GM12878 (cell line): Measurements from ENCODE around the gene DCLRE1C. TPM values are rescaled to one million over a fixed set of nuclear protein-coding genes. Genes with fewer than 3 reads are reported as not detected.

ENCODE experiments used
- ATF7 ChIP-seq: fragments of 450-650 bp; IDR thresholded peaks from 2 replicates; pipeline ENCODE4 v1.6.1; 2016; ENCODE audit warnings: low read depth, mild to moderate bottlenecking
- BCL11A ChIP-seq: IDR thresholded peaks from 2 replicates; pipeline ENCODE4 v1.6.1; 2011; ENCODE audit warnings: low read depth, low read length
- CBFB ChIP-seq: IDR thresholded peaks from 2 replicates; pipeline ENCODE4 v1.6.1; 2016; ENCODE audit warnings: antibody characterized with exemption, low read depth
- CBX5 ChIP-seq: sonication (generic); IDR thresholded peaks from 2 replicates; pipeline ENCODE4 v1.6.1; 2016; ENCODE audit warnings: low read depth, moderate library complexity, mild to moderate bottlenecking, inconsistent platforms
- CHD1 ChIP-seq: IDR thresholded peaks from 2 replicates; pipeline ENCODE4 v1.6.1; 2012; ENCODE audit warnings: low read depth, low read length, improper control_type of control experiment
- CHD2 ChIP-seq: IDR thresholded peaks from 2 replicates; pipeline ENCODE4 v1.6.1; 2011; ENCODE audit warnings: low read depth, low read length, improper control_type of control experiment, borderline replicate concordance
- EGR1 ChIP-seq, 2 experiments: IDR thresholded peaks; 1 replicate in 1 of 2; 2 replicates in 1 of 2; pipeline ENCODE4 v1.6.1; 2011 to 2012; ENCODE audit warnings: low read depth in 2 of 2, low read length in 2 of 2, borderline replicate concordance in 1 of 2, mild to moderate bottlenecking in 1 of 2, moderate library complexity in 1 of 2
- ETV6 ChIP-seq, 2 experiments: fragments of 450-650 bp in 1 of 2; IDR thresholded peaks in 1 of 2; conservative IDR thresholded peaks in 1 of 2; 2 replicates each; pipeline ENCODE4 v1.6.1; 2014; ENCODE audit warnings: antibody characterized with exemption in 1 of 2, borderline replicate concordance in 1 of 2, low read depth in 1 of 2, mild to moderate bottlenecking in 1 of 2, moderate library complexity in 1 of 2
- IKZF1 ChIP-seq: fragments of 450-650 bp; conservative IDR thresholded peaks from 2 replicates; pipeline ENCODE4 v1.6.1; 2017; ENCODE audit warnings: antibody characterized with exemption, mild to moderate bottlenecking
- IRF3 ChIP-seq: fragments of 450-650 bp; IDR thresholded peaks from 2 replicates; pipeline ENCODE4 v1.6.1; 2014; ENCODE audit warnings: mild to moderate bottlenecking
- JUND ChIP-seq: IDR thresholded peaks from 2 replicates; pipeline ENCODE4 v1.6.1; 2012; ENCODE audit warnings: low read depth, mild to moderate bottlenecking, low read length, improper control_type of control experiment, moderate library complexity
- KAT2A ChIP-seq: conservative IDR thresholded peaks from 2 replicates; pipeline ENCODE4 v1.6.1; 2011; ENCODE audit warnings: low read depth, low read length; ENCODE audit not compliant: control insufficient read depth
- LARP7 ChIP-seq: fragments of 450-650 bp; IDR thresholded peaks from 2 replicates; pipeline ENCODE4 v1.6.1; 2017; ENCODE audit warnings: mild to moderate bottlenecking
- MEF2B ChIP-seq: fragments of 450-650 bp; IDR thresholded peaks from 2 replicates; pipeline ENCODE4 v1.6.1; 2018; ENCODE audit warnings: mild to moderate bottlenecking, moderate library complexity; ENCODE audit not compliant: partially characterized antibody, poor library complexity, severe bottlenecking
- NFIC ChIP-seq: IDR thresholded peaks from 2 replicates; pipeline ENCODE4 v1.6.1; 2012; ENCODE audit warnings: low read depth, mild to moderate bottlenecking, inconsistent platforms, low read length, moderate library complexity
- NFXL1 ChIP-seq: fragments of 450-650 bp; IDR thresholded peaks from 2 replicates; pipeline ENCODE4 v1.6.1; 2017; ENCODE audit warnings: antibody characterized with exemption, mild to moderate bottlenecking, borderline replicate concordance
- NR2C1 ChIP-seq: fragments of 450-650 bp; IDR thresholded peaks from 2 replicates; pipeline ENCODE4 v1.6.1; 2017; ENCODE audit warnings: antibody characterized with exemption, mild to moderate bottlenecking, moderate library complexity
- PAX5 ChIP-seq: IDR thresholded peaks from 2 replicates; pipeline ENCODE4 v1.6.1; 2011; ENCODE audit warnings: low read depth, low read length, borderline replicate concordance
- PKNOX1 ChIP-seq: fragments of 450-650 bp; IDR thresholded peaks from 2 replicates; pipeline ENCODE4 v1.6.1; 2016; ENCODE audit warnings: mild to moderate bottlenecking
- PML ChIP-seq: IDR thresholded peaks from 2 replicates; pipeline ENCODE4 v1.6.1; 2012; ENCODE audit warnings: low read length, inconsistent platforms
- POLR2A ChIP-seq: IDR thresholded peaks from 2 replicates; pipeline ENCODE4 v1.6.1; 2011; ENCODE audit warnings: low read depth, mild to moderate bottlenecking, low read length
- POLR2AphosphoS2 ChIP-seq: IDR thresholded peaks from 2 replicates; pipeline ENCODE4 v1.6.1; 2011; ENCODE audit warnings: low read depth, mild to moderate bottlenecking, low read length, improper control_type of control experiment, moderate library complexity
- SIN3A ChIP-seq: IDR thresholded peaks from 2 replicates; pipeline ENCODE4 v1.6.1; 2012; ENCODE audit warnings: low read depth, low read length, improper control_type of control experiment
- SPI1 ChIP-seq: IDR thresholded peaks from 2 replicates; pipeline ENCODE4 v1.6.1; 2011; ENCODE audit warnings: low read depth, mild to moderate bottlenecking, low read length, moderate library complexity, borderline replicate concordance; ENCODE audit not compliant: insufficient read depth
- SUPT20H ChIP-seq: IDR thresholded peaks from 2 replicates; pipeline ENCODE4 v1.6.1; 2011; ENCODE audit warnings: low read depth, mild to moderate bottlenecking, low read length, moderate library complexity, borderline replicate concordance; ENCODE audit not compliant: control insufficient read depth
- TARDBP ChIP-seq: IDR thresholded peaks from 2 replicates; pipeline ENCODE4 v1.6.1; 2016; ENCODE audit warnings: borderline replicate concordance
- TCF12 ChIP-seq: IDR thresholded peaks from 2 replicates; pipeline ENCODE4 v1.6.1; 2011; ENCODE audit warnings: low read depth, mild to moderate bottlenecking, low read length
- ZBED1 ChIP-seq: IDR thresholded peaks from 2 replicates; pipeline ENCODE4 v1.6.1; 2016; ENCODE audit warnings: borderline replicate concordance
- polyA plus RNA-seq, 11 experiments: library from polyadenylated mRNA; depleted of rRNA in 4 of 11; unstranded in 6 of 11; stranded (reverse) in 5 of 11; fragments of >200 nt; fragmentation: Nextera tagmentation in 4 of 11; fragmentation: Illumina TruSeq in 1 of 11; extraction: Ambion mirVana in 4 of 11; extraction: Trizol in 1 of 11; gene quantifications; 1 replicate in 1 of 11; 2 replicates in 10 of 11; pipeline versions ENCODE4 v1.2.1 to v1.2.3, GENCODE V29; 2011 to 2016; ENCODE audit warnings: inconsistent platforms in 2 of 11, missing spikeins in 2 of 11, low read depth in 1 of 11
- total RNA-seq, 4 experiments: library from RNA; depleted of rRNA in 3 of 4; stranded (reverse); fragments of >200 nt in 3 of 4; fragmentation: Illumina TruSeq in 1 of 4; extraction: Trizol in 1 of 4; gene quantifications; 2 replicates each; pipeline versions ENCODE4 v1.2.1 to v1.2.3, GENCODE V29; 2013 to 2021
- TF ChIP-seq, protein P1 (sequence below): fragments of 450-650 bp; IDR thresholded peaks from 2 replicates; pipeline ENCODE4 v1.6.1; 2017; ENCODE audit warnings: mild to moderate bottlenecking

The DCLRE1C gene
- total and polyA plus RNA-seq, 10 of the 15 experiments (the other 5 are each of a cell fraction or from before 2014, with no cell fraction given) = 15.7 to 43.4 (median 26.0) TPM

- TF ChIP-seq TCF12 = peak; percentile 97
- TF ChIP-seq NFXL1 = no peak
- TF ChIP-seq IRF3 = no peak
- TF ChIP-seq IKZF1 = peak; percentile 96
- peak; percentile 95 for TF ChIP-seq SIN3A
- TF ChIP-seq PML = peak; percentile 66; the same call in 1 of the 2 replicates
- TF ChIP-seq ATF7 = peak; percentile 61; the same call in 1 of the 2 replicates
- TF ChIP-seq PAX5 = peak; percentile 90
- TF ChIP-seq SPI1 = peak; percentile 76
- peak in 1 of 2 experiments; percentile 76; a peak in 2 of 3 replicates for TF ChIP-seq EGR1 (IDR thresholded peaks at IDR 0.05; ENCODE audit: borderline replicate concordance in 1 of 2, low read depth in 2 of 2, low read length in 2 of 2)
- no peak for TF ChIP-seq JUND
- TF ChIP-seq MEF2B = peak; percentile 10
- TF ChIP-seq PKNOX1 = no peak
- peak; percentile 80 for TF ChIP-seq POLR2A
- no peak for TF ChIP-seq POLR2AphosphoS2
- no peak for TF ChIP-seq LARP7
- no peak for TF ChIP-seq TARDBP
- no peak for TF ChIP-seq KAT2A
- peak; percentile 69; the same call in 1 of the 2 replicates for TF ChIP-seq NFIC
- TF ChIP-seq ETV6 (conservative IDR thresholded peaks at IDR 0.05 in 1 of 2, IDR thresholded peaks at IDR 0.05 in 1 of 2; ENCODE audit: borderline replicate concordance in 1 of 2, low read depth in 1 of 2) = peak in 1 of 2 experiments; percentile 99; a peak in 2 of 4 replicates
- peak; percentile 61; the same call in 1 of the 2 replicates for TF ChIP-seq CBFB
- no peak for TF ChIP-seq CHD1
- TF ChIP-seq, protein P1, sequence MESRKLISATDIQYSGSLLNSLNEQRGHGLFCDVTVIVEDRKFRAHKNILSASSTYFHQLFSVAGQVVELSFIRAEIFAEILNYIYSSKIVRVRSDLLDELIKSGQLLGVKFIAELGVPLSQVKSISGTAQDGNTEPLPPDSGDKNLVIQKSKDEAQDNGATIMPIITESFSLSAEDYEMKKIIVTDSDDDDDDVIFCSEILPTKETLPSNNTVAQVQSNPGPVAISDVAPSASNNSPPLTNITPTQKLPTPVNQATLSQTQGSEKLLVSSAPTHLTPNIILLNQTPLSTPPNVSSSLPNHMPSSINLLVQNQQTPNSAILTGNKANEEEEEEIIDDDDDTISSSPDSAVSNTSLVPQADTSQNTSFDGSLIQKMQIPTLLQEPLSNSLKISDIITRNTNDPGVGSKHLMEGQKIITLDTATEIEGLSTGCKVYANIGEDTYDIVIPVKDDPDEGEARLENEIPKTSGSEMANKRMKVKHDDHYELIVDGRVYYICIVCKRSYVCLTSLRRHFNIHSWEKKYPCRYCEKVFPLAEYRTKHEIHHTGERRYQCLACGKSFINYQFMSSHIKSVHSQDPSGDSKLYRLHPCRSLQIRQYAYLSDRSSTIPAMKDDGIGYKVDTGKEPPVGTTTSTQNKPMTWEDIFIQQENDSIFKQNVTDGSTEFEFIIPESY = no peak
- no peak for TF ChIP-seq SUPT20H
- TF ChIP-seq CHD2 = peak; percentile 70; the same call in 1 of the 2 replicates
- no peak for TF ChIP-seq ZBED1
- no peak for TF ChIP-seq CBX5
- no peak for TF ChIP-seq NR2C1
- peak; percentile 49; the same call in 1 of the 2 replicates for TF ChIP-seq BCL11A
Measured at GRCh38 chr10:14954001-14954770, at the start of gene DCLRE1C (continued).
